Anterior cingulate cortex (tissue), 58 donors: ENCODE measurements around the gene NXF1.

Experiments used
- DNase-seq, 58 donors: peaks; one replicate each; lab custom pipeline; 2025; lab: John Stamatoyannopoulos, UW

NXF1 gene

DNA sequence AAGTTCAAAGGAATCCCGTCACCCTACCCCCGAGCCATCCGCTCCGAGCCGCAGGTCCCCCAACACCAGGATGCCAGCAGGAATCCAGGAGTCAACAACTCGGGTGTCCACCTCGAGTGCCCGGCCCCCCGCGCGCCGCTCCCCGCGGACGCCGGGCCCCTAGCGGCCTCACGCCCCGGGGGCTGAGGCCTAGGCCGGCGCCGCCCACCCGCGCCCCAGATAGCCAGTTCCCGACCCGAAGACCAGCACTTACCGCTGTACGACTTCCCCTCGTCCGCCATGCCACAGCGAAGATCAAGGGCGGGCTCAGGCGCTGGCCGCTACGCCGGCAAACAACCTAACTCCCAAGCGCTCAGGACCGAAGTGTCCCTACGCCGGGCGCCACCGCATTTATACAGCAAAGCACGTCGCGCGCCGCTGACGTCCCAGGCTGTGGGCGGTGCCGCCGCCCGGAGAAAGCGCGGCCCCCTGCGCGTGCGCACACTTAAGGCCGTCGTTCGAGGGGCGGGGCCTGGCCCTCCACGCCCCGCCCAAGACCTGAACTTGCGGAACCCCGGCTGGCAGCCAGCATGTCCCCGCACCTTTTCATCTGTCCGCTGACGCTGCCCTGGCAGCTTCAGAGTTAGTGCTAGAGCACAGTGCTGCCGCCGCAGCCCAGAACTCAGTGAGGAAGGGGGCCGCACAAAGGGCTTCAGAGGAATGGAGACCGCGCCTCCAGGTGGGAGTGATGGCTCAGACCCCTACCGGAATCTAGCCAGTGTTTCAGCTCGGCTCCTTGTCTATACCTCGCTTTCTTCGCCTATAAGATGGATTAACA lies at the start of gene NXF1:
TSS of gene NXF1 (minus strand) at position 365 of the 817 bp plus-strand sequence. CDS start at position 281, 84 bp downstream.
- peak; percentile 46 to 96 (median 92) for DNase-seq

DNA sequence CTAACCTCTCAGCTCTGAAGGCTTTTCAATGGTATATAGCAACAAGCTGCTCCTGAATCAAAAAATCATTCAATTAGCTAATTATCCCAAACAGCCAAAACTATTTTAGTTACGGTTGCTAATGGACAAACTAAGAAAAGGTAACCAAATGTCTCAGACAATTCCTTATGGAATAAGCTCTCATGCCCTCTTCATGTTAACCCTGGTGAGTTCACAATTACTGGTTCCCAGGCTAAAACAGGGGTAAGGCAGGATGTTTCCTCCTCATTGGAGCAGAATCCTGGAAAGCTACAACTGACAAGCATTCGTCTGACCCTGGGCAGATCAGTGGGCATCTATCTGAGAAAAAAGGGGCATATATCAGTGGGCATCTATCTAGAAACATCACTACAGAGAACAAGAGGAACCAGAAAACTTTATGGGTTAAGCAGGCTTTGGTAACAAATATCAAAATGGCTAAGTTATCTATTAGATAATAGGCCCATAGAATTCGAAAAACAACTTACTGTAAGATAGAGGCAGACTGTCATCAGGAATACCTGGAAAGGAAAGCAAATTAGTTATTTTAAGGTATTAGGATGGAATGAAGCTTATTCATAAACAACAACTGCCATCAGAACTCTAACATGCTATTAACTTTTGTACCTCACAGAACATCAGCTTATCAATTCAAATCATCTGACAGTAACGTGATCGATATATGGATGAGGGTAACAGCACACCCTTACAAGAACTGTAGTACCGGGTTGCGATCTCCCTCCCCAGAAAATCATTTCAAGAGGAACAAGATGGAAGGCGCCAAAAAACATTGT lies 49.0 kb upstream of the NXF1 start:
- no peak for DNase-seq

DNA sequence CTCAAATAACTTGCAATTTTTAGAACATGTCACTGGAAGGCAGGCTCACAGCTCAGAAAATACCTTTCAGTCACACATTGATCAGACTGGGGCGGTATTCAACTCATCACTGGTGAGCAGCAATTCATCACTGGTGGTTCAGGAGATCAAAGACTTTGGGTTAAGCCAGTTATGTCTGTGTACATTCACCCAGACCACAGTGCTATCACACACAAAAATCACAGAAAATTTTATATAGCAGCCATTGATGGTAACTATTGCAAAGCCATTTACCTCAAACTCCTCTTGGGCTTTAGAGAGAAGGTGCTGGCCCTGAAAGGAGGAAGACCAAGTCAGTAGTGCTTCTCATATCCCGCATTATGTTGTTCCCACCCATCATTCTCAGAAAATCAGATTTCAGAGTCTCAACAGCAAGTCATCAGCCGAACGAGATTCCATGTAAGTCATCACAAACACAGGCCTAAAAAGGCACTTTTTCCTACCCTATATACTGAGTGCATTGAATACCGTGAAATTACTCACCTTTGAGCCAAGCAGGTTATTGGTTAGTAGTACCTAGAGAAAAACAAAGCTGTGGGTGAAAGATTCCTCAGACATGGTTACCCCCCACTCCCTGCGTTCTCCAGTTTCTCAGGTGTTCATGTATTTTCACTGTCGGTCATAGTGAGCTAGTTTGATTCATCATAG lies 48.2 kb upstream of the NXF1 start:
- DNase-seq = no peak

DNA sequence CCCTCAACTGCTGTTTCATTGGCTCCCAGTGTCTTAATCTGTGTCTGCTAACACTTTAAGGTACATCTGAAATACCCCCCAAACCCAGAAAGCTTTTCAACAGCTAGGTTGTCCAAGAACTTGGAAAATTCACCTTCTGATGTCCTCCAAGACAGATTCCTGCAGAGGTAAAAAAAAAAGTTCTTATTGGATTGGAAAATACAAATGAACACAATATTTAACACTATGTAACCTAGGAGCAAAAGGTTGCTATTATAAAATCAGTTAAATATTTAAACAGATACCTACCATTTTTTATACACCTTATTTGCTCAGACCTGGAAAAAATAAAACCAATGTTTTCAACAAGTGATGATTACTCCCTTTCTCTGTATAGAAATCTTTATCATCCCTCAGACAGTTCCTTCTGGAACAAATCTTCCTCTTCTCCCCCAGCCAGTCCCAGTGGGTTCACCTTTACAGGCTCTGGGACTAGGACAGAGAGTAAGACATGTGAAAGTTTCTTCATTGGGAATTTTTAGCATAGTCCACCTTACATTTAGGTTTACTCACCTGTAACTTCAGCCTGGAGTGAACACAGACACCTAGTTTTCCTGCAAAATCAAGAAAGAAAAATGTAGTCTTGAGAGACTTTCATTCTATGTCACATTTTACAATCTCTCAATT lies 47.4 kb upstream of the NXF1 start:
- DNase-seq = no peak

DNA sequence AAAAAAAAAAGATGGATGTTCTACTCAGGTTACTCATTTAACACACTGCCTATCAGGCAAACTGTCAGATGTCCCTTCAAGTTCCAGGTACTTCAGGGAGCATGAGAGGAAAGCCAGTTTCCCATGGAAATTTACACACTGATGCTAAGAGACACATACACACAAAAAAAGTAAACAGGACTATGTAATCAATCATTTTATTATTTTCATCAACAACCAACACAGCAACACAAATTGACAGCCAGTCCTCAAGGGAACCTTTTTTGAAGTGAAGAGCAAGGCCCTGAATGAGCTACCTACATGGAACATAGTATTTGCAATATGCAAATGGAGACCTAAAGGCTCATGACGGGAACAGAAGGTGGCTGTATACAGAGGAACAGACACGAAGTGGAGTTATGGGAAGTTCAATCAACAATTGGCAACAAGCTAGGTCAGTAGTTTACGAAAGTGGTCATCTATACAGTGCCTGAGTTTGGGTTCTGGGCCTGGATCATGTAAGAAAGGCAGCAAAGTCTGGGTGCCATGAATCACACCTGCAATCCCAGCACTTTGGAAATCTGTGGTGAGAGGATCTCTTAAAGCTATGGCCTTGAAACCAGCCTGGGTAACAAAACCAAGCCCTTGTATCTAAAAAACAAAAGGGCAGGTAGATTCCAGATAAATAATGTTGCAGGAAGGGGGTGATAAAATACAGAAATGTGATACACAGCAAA lies 46.7 kb upstream of the NXF1 start:
- no peak for DNase-seq

DNA sequence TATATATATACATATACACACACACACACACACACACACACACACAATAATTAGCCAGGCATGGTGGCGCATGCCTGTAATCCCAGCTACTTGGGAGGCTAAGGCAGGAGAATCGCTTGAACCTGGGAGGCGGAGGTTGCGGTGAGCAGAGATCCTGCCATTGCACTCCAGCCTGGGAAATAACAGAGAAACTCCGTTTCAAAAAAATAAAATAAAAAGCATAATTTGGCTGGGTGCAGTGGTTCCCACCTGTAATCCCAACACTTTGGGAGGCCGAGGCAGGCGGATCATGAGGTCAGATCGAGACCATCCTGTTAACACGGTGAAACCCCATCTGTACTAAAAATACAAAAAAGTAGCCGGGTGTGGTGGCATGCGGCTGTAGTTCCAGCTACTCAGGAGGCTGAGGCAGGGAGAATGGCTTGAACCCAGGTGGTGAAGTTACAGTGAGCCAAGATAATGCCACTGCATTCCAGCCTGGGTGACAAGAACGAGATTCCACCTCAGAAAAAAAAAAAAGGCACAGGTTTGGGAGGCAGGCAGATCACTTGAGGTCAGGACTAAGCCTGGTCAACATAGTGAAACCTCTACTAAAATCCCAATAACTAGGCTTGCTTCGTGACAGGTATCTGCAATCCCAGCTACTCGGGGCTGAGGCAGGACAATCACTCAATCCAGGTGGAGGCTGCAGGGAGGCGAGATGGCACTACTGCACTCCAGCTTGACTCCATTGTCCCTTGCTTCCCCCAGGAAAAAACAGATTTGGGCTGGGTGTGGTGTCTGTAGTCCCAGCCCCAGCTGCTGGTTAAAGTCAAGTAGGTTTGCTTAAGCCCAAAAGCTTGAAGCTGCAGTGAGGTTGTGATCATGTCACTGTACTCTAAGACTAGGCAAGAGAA lies 45.9 kb upstream of the NXF1 start:
- no peak for DNase-seq

DNA sequence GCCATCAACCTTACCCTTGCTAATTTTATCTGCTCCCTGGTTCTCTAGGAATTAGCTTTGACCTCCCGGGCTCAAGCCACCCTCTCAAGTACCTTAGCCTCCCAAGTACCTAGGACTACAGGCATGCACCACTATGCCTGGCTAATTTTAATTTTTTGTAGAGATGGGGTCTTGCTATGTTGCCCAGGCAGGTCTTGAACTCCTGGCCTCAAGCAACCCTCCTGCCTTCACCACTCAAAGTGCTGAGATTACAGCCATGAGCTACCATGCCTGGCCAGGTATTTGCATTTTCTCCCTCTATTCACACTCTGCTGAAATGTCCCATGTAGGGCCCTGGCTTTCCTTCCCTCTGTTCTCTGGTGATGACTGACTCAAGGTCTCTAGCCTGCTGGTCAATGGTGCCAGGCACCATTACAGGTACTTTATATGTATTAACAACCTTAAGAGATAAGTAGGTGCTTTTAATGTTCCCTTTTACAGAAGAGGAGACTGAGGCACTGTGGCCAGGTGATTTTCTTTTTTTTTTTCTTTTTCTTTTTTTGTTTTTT lies 42.6 kb upstream of the NXF1 start:
- DNase-seq = no peak

DNA sequence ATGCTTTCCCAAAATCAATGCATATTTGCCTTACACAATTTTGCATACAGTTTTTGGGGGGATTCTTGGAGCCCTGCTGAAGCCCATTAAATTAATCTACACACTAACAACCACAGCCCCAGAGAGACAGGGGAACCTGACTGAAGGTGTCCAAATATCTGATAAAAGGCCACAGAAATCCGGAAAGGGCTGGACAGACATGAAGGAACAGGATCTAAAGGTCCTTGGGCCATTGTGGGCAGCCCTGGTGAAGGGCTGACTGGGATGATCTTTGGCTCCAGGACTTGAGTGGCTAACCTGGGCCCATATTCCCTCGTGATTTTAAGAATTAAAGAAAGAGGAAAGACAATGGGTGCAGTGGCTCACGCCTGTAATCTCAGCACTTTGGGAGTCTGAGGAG lies 40.9 kb upstream of the NXF1 start:
- DNase-seq = no peak

DNA sequence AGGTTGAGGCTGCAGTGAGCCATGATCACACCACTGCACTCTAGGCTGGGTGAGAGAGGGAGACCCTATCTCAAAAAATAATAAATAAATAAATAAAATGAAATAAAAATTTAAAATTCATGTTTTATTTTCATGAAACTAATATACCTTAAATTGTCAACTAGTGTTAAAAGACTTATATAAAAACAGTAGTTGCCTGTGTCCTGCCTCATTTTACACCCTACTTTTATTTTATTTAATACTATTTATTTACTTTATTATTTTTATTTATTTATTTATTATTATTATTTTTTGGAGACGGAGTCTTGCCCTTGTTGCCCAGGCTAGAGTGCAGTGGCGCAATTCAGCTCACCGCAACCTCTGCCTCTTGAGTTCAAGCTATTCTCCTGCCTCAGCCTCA lies 38.9 kb upstream of the NXF1 start:
- no peak for DNase-seq

DNA sequence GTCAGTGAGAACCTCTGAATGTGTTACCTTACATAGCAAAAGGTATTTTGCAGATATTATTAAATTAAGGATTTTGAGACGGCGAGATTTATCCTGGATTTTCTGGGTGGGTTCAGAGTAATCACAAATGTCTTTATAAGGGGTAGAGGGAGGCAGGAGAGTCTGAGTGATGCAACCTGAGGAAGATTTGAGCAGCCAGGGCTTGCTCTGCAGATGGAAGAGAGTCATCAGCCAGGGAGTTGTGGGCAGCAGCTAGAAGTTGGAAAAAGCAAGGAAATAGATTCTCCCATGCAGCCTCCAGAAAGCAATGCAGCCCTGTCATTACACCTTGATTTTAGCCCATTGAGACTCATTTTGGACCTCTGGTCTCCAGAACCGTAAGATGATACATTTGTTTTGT lies 38.2 kb upstream of the NXF1 start:
- DNase-seq = no peak

DNA sequence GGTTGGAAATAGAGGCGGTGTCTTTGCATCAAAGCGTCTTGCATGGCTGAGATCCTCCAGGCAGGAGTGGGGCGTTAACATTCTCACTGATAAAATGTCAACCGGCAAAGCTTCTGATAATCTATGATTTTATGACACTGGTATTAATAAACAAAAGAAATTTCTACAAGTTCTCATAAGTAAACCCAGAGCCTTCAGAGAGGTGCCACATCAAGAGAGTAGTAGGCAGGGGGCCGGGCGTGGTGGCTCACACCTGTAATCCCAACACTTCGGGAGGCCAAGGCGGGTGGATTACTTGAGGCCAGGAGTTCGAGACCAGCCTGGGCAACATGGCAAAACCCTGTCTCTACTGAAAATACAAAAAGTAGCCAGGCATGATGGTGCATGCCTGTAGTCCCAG lies 37.7 kb upstream of the NXF1 start:
- DNase-seq = peak in 1 of 58 donors; percentile 18

DNA sequence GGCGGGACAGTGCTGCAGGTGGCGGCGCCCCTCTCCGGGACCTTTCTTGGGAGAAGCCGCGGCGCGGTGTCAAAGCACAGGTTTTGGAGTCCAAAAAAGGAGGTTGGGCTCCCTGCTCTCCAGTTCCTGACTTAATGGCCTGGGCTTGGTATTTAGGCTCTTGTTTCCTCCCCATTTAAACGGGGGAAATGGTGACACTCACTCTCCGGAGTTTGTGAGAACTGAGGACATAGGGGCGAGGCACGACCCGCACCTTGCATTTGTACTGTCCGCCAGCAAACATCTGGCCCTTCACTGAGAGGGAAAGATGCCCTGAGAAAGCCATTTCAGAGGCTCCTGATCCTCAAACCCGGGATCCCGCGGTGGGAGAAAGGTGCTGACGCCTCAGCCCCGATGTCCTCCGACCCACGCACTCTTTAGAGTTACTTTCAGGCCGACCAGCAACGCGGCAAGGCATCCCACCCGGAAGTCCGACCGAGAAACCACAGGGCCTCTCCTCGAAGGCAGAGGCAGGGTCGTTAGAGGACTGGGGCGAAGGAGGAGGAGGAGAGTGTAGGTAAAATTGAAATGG lies 37.0 kb upstream of the NXF1 start:
- peak in 15 of 58 donors; percentile 7 to 59 (median 39) for DNase-seq

DNA sequence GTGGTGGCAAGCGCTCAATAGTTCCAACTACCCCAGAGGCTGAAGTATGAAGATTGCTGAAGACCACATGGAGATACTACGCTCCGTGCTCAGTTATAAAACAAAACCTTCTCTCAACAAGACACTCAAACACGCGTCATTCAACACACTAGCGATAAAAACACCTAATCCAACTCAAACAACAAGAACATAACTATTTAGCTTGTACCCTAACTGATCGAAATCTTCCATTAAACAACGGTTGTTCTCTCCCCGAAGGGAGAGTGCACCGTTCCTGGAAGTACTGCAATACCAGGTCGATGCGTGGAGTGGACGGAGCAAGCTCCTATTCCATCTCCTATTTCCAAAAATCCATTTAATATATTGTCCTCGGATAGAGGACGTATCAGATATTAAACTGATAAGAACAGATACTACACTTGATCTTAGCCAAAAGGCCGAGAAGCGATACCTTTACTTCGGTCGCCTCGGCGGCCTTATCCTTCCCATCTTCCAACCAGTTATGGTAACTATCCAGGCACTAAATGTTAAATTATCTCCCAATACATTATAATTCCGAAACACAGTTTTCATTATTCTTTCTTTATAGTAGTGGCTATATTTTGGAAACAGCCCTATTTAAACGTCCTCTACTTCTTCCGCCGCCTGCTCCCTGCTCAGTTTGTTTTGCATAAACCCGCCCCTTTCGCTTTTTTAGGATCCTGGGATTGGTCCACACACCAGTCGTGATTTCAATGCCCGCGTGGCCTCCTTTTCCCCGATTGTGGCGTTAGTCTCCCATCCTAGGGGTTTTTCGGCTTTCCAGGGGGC lies 36.3 kb upstream of the NXF1 start:
- peak in 57 of 58 donors; percentile 21 to 97 (median 82) for DNase-seq

DNA sequence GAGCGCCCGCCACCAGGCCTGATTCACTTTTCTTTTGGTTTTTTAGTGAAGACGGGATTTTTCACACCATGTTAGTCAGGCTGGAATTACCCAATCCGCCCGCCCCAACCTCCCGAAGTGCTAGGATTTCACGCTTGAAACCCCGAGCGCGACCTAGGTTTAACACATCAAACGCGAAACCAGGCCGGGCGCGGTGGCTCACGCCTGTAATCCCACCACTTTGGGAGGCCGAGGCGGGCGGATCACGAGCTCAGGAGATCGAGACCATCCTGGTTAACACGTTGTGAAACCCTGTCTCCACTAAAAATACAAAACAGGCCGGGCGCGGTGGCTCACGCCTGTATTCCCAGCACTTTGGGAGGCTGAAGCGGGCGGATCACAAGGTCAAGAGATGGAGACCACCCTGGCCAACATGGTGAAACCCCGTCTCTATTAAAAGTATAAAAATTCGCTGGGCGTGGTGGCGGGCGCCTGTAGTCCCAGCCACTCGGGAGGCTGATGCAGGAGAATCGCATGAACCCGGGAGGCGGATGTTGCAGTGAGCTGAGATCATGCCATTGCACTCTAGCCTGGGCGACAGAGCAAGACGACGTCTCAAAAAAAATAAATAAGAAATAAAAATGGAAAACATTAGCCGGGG lies 35.6 kb upstream of the NXF1 start:
- peak in 47 of 58 donors; percentile 6 to 75 (median 35) for DNase-seq

DNA sequence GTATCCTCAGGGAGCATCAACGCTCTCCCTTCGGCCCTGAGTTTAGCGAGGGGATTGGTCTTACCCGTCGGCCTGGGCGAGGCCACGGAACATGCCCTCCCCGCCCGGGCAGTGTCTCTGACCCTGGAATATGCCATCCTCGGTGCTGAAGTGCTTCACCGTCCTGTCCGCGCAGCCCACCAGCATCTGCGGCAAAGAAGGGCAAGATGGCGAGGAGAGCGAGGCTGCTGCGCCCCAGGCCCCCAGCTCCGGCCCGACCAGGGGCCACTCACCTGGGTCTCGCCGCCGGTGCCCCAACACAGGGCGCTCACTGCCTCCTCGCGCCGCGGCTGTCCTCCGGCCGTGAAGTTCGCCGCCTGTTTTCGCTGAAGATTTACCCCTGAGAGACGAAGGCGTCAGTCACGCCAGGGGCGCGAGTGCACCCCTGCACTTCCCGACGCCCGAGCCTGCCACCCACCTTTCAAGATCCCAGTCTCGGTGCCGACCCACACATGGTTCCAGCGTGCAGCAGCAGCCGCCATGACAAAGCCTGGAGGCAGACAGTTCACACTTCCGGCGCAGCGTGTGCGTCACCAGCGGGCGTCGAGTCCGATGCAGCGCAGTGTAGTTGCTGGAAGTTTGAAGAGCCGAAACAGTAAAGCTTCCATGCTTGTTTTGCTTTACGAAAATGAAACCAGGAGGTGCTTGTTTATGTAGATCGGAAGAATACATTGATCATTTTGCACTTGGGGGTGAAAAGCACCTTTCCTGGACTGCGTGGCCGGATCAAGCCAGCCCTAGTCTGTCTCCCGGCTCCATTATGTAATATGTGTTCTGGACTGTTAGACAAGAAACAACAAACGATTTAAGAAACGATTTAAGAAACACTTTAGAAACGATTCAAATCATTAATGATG lies 34.1 kb upstream of the NXF1 start, which contains the start of gene WDR74:
TSS of gene WDR74 (minus strand) at position 541 of the 896 bp plus-strand sequence. CDS start at position 521, 20 bp downstream.
- DNase-seq = peak; percentile 43 to 99 (median 90)

DNA sequence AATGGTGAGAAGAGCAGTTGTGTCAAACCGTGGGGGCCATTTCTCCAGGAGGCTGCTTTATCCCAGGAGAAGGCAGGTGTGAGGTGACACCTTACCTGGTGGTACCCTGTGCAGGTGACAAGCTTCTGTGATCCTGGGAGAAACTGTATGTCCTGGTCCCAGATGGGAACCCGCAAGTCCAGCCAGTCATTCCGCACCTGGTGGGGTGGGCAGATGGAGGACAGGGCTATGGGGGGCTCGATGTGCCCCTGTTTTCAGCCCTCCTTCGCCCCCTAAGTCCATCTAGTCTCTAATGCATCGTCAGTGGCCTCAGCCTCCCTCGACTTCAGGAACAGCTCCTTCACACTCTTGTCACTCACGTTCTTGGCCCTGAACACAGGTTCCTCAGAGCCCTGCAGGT lies 30.1 kb upstream of the NXF1 start:
- no peak for DNase-seq
